SK-N-SH (cell line): Measurements from ENCODE around the gene APOM. TPM values are rescaled to one million over a fixed set of nuclear protein-coding genes. Genes with fewer than 3 reads are reported as not detected.

Source experiments
- CTCF ChIA-PET: fragments of 300-600, 350-600 bp; formaldehyde crosslinking; extraction: SDS; loops from one replicate; lab custom pipeline; 2021; lab: Yijun Ruan, JAX
- POLR2A ChIA-PET: fragments of 350-600 bp; sonication (Branson Sonifier 250); formaldehyde crosslinking; extraction: SDS; loops from one replicate; lab custom pipeline; 2020; ENCODE audit warnings: antibody characterized with exemption, inconsistent platforms; lab: Yijun Ruan, JAX
- DNase-seq: peaks from one replicate; pipeline ENCODE4 v3.0.0; 2012
- H2AFZ ChIP-seq: fragments of 200-600 bp; sonication (generic); 2 replicates; pipeline ENCODE4 v1.8.1; 2016; ENCODE audit warnings: antibody characterized with exemption, mild to moderate bottlenecking, low read depth
- H3F3A ChIP-seq: fragments of 200-600 bp; sonication (generic); replicated peaks from 2 replicates; pipeline ENCODE3; 2016; ENCODE audit warnings: antibody characterized with exemption, mild to moderate bottlenecking; ENCODE audit not compliant: insufficient read depth
- H3K27ac ChIP-seq, 2 experiments: fragments of 200-500 bp in 1 of 2; fragments of 200-600 bp in 1 of 2; sonication (Bioruptor generic) in 1 of 2; sonication (generic), shearing (Covaris generic) in 1 of 2; 2 replicates each; pipeline versions ENCODE4 v1.5.1 to v1.6.1; 2014 to 2016; ENCODE audit warnings: low read depth in 2 of 2, inconsistent platforms in 1 of 2, low read length in 1 of 2, mild to moderate bottlenecking in 1 of 2, mixed read lengths in 1 of 2
- H3K27me3 ChIP-seq: fragments of 200-600 bp; sonication (generic), shearing (Covaris generic); 2 replicates; pipeline ENCODE4 v1.6.1; 2016; ENCODE audit warnings: mixed run types; ENCODE audit not compliant: insufficient read depth
- H3K36me3 ChIP-seq, 2 experiments: fragments of 200-500 bp in 1 of 2; fragments of 200-600 bp in 1 of 2; sonication (Bioruptor generic) in 1 of 2; sonication (generic) in 1 of 2; replicated peaks in 1 of 2; 2 replicates each; pipeline versions ENCODE3 to v1.5.1; 2014 to 2016; ENCODE audit warnings: low read length in 1 of 2, mild to moderate bottlenecking in 1 of 2; ENCODE audit not compliant: insufficient read depth in 2 of 2, control insufficient read depth in 1 of 2
- H3K4me1 ChIP-seq, 2 experiments: fragments of 200-500 bp in 1 of 2; fragments of 200-600 bp in 1 of 2; sonication (Bioruptor generic) in 1 of 2; sonication (generic), shearing (Covaris generic) in 1 of 2; 2 replicates each; pipeline versions ENCODE4 v1.5.1 to v1.6.1; 2014 to 2016; ENCODE audit warnings: low read depth in 1 of 2, low read length in 1 of 2, mixed run types in 1 of 2; ENCODE audit not compliant: insufficient read depth in 2 of 2, control insufficient read depth in 1 of 2
- H3K4me2 ChIP-seq: fragments of 200-600 bp; sonication (generic), shearing (Covaris generic); 2 replicates; pipeline ENCODE4 v1.6.1; 2017; ENCODE audit warnings: mixed run types
- H3K4me3 ChIP-seq, 2 experiments: fragments of 200-500 bp in 1 of 2; fragments of 200-600 bp in 1 of 2; sonication (Bioruptor generic) in 1 of 2; sonication (generic), shearing (Covaris generic) in 1 of 2; 2 replicates each; pipeline versions ENCODE4 v1.5.1 to v1.8.1; 2014 to 2016; ENCODE audit warnings: low read depth in 2 of 2, inconsistent platforms in 1 of 2, low read length in 1 of 2, mild to moderate bottlenecking in 1 of 2, mixed read lengths in 1 of 2, moderate library complexity in 1 of 2
- H3K79me2 ChIP-seq: fragments of 200-600 bp; sonication (generic); 2 replicates; pipeline ENCODE4 v1.8.1; 2017; ENCODE audit warnings: mild to moderate bottlenecking; ENCODE audit not compliant: insufficient read depth
- H3K9ac ChIP-seq: fragments of 200-600 bp; sonication (generic); 2 replicates; pipeline ENCODE4 v1.6.1; 2017; ENCODE audit warnings: mixed run types
- H3K9me2 ChIP-seq: fragments of 200-600 bp; sonication (generic); 2 replicates; pipeline ENCODE4 v1.6.1; 2017; ENCODE audit warnings: mixed run types
- H3K9me3 ChIP-seq: fragments of 200-600 bp; sonication (generic); 2 replicates; pipeline ENCODE4 v1.6.1; 2017; ENCODE audit warnings: mixed run types, mild to moderate bottlenecking, moderate library complexity
- H4K20me1 ChIP-seq: fragments of 200-600 bp; sonication (generic); 2 replicates; pipeline ENCODE4 v1.6.1; 2017; ENCODE audit warnings: mild to moderate bottlenecking, mixed run types; ENCODE audit not compliant: insufficient read depth
- CHD2 ChIP-seq: fragments of 150-350 bp; IDR thresholded peaks from 2 replicates; pipeline ENCODE4 v1.6.1; 2018; ENCODE audit warnings: low read length; ENCODE audit not compliant: partially characterized antibody
- ELF1 ChIP-seq: IDR thresholded peaks from 2 replicates; pipeline ENCODE4 v1.4.0; 2012
- EZH2phosphoT487 ChIP-seq: fragments of 200-600 bp; sonication (generic); IDR thresholded peaks from 2 replicates; pipeline ENCODE4 v1.6.1; 2017; ENCODE audit warnings: low read depth, mixed run types, mild to moderate bottlenecking, antibody characterized with exemption, moderate library complexity, borderline replicate concordance
- NRF1 ChIP-seq: IDR thresholded peaks from 2 replicates; pipeline ENCODE4 v1.6.1; 2012; ENCODE audit warnings: low read depth, mild to moderate bottlenecking, low read length
- PBX3 ChIP-seq: IDR thresholded peaks from 2 replicates; pipeline ENCODE4; 2012
- REST ChIP-seq: IDR thresholded peaks from 2 replicates; pipeline ENCODE4 v1.6.1; 2012; ENCODE audit warnings: mild to moderate bottlenecking, low read depth, low read length, moderate library complexity
- RFX5 ChIP-seq: IDR thresholded peaks from 2 replicates; pipeline ENCODE4 v1.6.1; 2012; ENCODE audit warnings: mild to moderate bottlenecking, improper control_type of control experiment, low read length
- SIN3A ChIP-seq: IDR thresholded peaks from 2 replicates; pipeline ENCODE4 v1.6.1; 2012; ENCODE audit warnings: low read depth, mild to moderate bottlenecking, low read length, moderate library complexity, borderline replicate concordance
- WGBS: methylation state at CpG from one replicate; pipeline ENCODE4 v1.1.6; 2017; ENCODE audit warnings: low lambda C conversion rate; 5-methylcytosine and 5-hydroxymethylcytosine counted together
- polyA plus RNA-seq, 3 experiments: library from polyadenylated mRNA; depleted of rRNA; stranded (reverse); fragments of >200 nt; gene quantifications; 2 replicates each; pipeline ENCODE4 v1.2.3, GENCODE V29; 2012
- TF ChIP-seq, protein P1 (sequence below): IDR thresholded peaks from 2 replicates; pipeline ENCODE4 v1.4.0; 2012; ENCODE audit warnings: low read depth

Gene APOM
- polyA plus RNA-seq, 1 of the 3 experiments (the other 2 are of a cell fraction): 6.8 TPM

DNA sequence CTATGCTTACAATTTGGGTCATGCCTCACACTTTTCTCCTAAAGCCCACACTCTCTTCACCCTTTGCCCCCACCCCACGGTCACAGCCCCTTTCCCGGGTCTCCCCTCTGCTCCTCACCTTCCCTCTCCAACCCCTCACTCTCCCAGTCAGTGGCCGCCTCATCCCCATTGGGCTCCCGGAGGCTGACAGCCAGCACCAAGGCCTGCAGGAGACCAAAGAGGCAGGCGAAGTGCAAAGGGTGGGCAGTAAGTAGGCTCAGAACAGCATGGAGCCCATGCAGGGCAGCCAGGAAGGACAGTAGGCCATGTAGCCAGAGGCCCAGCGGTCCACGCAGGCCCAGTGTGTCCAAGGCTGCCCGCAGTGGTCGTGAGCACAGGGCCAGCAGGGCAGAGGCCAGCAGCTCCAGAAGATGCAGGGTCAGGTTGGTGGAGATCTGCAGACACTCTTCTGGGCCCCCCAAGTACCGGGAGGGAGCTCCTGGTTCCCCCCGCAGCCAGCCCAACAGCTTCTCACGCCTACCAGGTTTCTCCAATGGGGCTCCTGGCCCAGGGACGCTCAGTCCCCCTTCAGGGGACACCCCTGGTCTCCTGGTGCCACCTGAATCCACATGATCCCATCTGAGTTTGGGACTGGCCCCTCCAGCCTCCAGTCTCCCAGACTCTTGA is 3.4 kb downstream of the APOM start:
- Histone ChIP-seq H3K27me3 (no peaks in the 10 kb centered on the region), H3K9ac (peak overlapping the region; percentile 86; the same call in 1 of the 2 replicates), H4K20me1 (peaks cover 8% of the 10 kb centered on the region; the same call in 1 of the 2 replicates), H3K36me3 (peaks cover 14 to 15% of the 10 kb centered on the region in 2 experiments), H3K79me2 (peaks cover 83% of the 10 kb centered on the region), H3K4me2 (peak overlapping the region; percentile 97), H3K27ac (no peak overlapping the region; a peak in 1 of 4 replicates), H3F3A (peaks cover 26% of the 10 kb centered on the region), H3K4me1 (peaks cover 19 to 33% of the 10 kb centered on the region in 2 experiments; a peak in 2 of 4 replicates), H3K9me2 (no peaks in the 10 kb centered on the region), H3K9me3 (no peaks in the 10 kb centered on the region), H2AFZ (no peak overlapping the region), H3K4me3 (peak overlapping the region; percentile 85)
- no peak for DNase-seq
- no peak for TF ChIP-seq NRF1
- POLR2A ChIA-PET: interaction anchor here (0.6 to 1.2 kb wide), 2 partner anchors 9 to 19 kb away, joined by 3 read pairs; no protein-coding TSS in a partner anchor
- CTCF ChIA-PET: no interaction called here
- 93% methylated on average over 6 of the region's 13 CpGs for WGBS

- TF ChIP-seq CHD2: no peak
- peak; percentile 73 for TF ChIP-seq SIN3A
- TF ChIP-seq RFX5: no peak
- no peak for TF ChIP-seq PBX3
- TF ChIP-seq REST: peak; percentile 94
- TF ChIP-seq ELF1: peak; percentile 45
- TF ChIP-seq, protein P1, sequence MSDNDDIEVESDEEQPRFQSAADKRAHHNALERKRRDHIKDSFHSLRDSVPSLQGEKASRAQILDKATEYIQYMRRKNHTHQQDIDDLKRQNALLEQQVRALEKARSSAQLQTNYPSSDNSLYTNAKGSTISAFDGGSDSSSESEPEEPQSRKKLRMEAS: no peak
- TF ChIP-seq EZH2phosphoT487: no peak
- POLR2A ChIA-PET: interaction anchor here (0.6 to 2.3 kb wide), 7 partner anchors 8 to 43 kb away, joined by 3 to 16 read pairs (median 4); partner anchors contain the start of genes ABHD16A and BAG6
- Histone ChIP-seq H3F3A (peaks cover 24% of the 10 kb centered on the region), H3K27ac (peak overlapping the region; percentile 67 to 86), H3K9me3 (no peaks in the 10 kb centered on the region), H3K36me3 (peaks cover 14 to 15% of the 10 kb centered on the region in 2 experiments), H3K79me2 (peaks cover 83% of the 10 kb centered on the region), H3K4me2 (peak overlapping the region; percentile 97), H3K9ac (peak overlapping the region; percentile 86), H3K27me3 (no peaks in the 10 kb centered on the region), H4K20me1 (peaks cover 8% of the 10 kb centered on the region; the same call in 1 of the 2 replicates), H2AFZ (peak overlapping the region; percentile 17; the same call in 1 of the 2 replicates), H3K9me2 (no peaks in the 10 kb centered on the region), H3K4me3 (peak overlapping the region; percentile 85), H3K4me1 (peaks cover 22 to 35% of the 10 kb centered on the region in 2 experiments; a peak in 2 of 4 replicates)
- no peak for DNase-seq
- CTCF ChIA-PET: no interaction called here
- 9% methylated on average over 9 of the region's 13 CpGs for WGBS
Measured at GRCh38 chr6:31659649-31660380, 4.1 kb downstream of the APOM start.
